NCI-H146 (cell line): ENCODE measurements around the gene ERP27.
A peak's percentile ranks its signal among the peaks of the same experiment; 100 is the strongest.

Experiments used
- DNase-seq: peaks from one replicate; lab custom pipeline; 2025; lab: John Stamatoyannopoulos, UW

ERP27 gene

GRCh38 chr12:14901228-14901562, 37.1 kb downstream of the ERP27 start:
- no peak for DNase-seq

GRCh38 chr12:14900521-14901227, 37.7 kb downstream of the ERP27 start:
- DNase-seq: no peak

GRCh38 chr12:14896521-14897169, 41.7 kb downstream of the ERP27 start:
- DNase-seq: no peak

DNA sequence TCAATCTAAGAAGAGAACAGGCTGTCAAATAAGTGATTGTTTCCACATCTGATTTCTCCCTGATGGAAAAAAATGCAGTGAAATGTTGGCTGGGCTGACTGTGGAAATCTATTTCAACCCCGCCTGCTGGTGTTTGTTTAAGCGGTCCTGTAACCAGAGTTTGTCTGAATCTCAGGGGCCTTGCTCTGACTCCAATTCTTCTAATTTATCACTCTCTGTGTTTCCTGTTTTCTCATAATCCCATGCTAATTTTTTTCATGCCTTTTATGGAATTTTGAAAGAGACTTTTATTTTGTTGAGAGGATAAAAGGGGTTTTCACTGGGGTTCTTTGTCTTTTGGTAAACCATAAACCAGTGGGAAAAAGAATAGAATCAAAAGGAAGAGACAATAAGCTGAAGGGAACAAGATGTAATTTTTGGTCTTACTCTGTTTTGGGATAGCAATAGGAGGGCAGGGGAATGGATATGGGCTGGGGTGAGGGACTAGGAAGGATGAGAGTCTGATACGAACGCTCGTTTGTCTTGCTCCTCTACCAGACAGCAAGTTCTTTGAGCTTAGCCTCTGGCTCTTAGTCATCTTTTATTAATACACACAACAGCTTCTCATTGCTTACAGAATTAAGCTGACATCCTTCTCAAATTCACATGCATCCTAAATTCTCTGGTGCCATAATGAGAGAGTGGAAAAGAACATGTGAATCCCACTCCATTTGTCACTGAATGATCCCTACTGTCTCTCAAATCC, 44.7 kb downstream of the ERP27 start:
- DNase-seq: no peak

DNA sequence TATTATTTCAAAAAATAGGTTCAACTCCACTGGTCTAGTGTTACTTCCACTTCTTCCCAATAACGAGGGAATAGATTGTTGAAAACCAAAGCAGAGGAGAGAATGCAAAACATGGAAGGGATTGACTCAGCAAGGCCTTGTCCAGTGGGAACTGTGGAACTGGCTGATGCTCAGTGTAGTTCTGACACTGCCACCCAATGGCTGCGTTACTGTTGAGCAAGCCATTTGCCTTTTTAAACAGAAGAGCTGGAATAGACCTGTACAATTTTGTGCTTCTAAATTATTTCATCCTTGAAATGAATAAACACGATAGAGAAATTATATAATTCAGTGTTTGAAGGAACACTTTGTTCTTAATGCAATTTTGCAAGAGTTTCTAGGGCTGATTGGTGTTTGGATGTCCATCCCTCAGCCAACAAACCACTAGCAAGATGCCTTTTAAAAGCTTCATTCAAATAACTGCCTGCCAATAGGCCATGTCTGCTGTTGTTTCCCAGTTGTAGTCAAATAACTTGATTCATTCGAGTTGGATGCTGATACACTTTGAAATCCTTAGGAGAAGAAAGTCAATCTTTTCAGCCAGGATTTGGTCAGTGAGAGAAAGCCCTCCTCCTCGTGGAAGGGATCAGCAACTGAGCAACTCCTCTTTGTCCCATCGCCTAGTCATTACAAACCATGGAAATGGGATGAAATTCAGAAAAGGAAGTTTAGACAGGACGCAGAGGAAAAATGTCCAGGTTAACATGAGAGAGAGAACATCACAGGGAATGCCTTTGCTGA, 45.4 kb downstream of the ERP27 start:
- no peak for DNase-seq

- no peak for DNase-seq
Measured at GRCh38 chr12:14890701-14891100, 47.6 kb downstream of the ERP27 start.

- peak; percentile 7 for DNase-seq
Measured at GRCh38 chr12:14886271-14886670, 52.1 kb downstream of the ERP27 start.

DNA sequence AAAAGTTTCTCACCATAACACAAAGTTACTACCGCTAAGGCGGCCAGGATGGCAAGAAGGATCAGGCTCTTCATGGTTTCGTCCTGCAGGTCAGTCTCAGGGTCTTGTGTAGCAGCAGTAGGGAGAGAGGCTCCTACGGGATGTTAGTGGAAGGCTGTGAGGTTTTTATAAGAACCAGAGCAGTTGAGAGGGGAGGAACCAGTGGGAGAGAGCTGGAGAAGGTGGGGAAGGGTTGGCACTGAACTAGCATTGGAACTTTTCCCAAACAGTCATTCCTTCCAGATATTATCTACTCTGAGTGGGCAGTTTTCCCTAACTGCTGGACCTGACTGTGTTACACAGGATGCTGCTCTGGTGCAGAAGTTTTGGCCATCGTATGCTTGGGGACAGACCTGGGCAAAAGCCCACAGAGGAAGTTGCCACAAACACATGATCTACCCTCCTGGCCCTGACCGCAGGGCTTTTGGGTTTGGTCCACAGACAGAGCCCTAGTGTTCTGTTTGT, 52.6 kb downstream of the ERP27 start, which contains the start of gene MGP:
MGP (minus strand) TSS at position 137 of the 504 bp plus-strand sequence; CDS start at position 74, 63 bp downstream.
- DNase-seq: no peak

GRCh38 chr12:14884458-14884878, 53.9 kb downstream of the ERP27 start:
- DNase-seq: no peak

DNA sequence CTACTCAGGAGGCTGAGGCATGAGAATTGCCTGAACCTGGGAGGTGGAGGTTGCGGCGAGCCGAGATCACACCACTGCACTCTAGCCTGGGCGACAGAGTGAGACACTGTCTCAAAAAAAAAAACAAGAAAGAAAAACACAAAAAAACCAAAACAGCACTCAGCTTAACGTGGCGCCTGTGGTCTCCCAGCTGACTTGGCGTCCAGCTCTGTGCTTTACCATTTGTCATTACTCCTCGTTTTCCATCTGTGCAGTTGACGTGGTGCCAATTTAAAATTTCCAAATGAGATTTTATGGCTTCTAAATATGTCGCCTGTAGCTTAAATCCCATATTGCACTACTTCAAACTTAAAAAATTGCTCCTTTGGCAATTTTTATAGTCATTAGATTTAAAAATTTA, 54.7 kb downstream of the ERP27 start:
- DNase-seq: no peak

DNA sequence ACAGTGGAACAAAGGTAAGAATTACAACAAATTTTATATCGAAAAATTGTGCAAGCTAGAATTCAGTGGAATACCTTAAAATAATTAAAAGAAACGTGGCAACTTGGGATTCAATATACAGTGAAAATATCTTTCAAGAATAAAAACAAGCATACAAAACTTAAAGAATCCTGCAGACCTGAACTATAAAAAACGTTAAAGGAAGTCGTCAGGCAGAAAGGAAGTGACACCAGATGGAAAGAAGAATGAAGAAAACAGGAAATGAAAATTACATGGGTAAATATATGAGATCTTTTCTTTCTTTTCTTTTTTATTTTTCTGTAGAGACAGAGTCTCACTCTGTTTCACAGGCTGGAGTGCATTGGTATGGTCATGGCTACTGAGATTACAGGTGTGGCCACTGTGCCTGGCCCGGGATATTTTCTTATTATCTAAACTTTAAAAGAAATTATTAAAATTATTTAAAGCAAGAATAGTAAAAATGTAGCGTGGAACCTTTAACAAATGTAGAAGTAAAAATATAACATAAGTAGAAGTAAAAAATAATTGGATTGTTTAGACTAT, 57.4 kb downstream of the ERP27 start:
- DNase-seq: no peak

DNA sequence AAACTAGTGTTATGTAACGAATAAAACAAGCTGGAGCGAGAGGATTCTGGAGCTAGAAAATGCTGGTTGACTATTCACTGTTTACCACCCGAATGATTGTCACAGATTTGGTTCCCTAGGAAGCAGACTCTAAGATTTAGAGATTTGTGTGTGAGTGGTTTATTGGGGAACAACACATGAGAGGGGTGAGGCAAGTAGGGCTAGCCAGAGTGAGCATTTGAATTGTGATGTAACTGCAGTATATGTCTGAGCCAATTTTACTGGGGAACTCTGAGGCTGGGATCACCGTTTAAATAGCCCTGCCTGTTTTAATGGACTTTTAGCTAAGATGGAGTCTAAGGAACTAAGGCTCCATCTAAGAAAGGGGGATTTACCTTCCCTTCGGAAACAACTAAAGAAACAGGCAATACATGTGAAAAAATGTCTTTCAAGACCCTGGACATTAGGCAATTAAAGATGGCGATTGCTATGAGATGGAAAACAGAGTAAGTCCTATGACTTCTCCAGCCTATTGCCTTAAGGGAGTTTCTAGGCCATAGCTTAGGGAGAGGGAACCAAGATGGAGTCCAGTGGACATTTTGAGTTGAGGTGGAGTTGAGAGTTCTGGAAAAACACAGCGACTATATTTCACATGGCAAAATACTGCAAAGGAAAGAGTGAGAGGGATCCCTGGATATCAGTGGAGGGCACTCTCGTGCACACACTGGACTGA, 59.0 kb downstream of the ERP27 start:
- no peak for DNase-seq

- DNase-seq: no peak
Measured at GRCh38 chr12:14878488-14878887, 59.8 kb downstream of the ERP27 start.

- no peak for DNase-seq
Measured at GRCh38 chr12:14876833-14877232, 61.5 kb downstream of the ERP27 start.

GRCh38 chr12:14874882-14875281, 63.5 kb downstream of the ERP27 start:
- DNase-seq: no peak

DNA sequence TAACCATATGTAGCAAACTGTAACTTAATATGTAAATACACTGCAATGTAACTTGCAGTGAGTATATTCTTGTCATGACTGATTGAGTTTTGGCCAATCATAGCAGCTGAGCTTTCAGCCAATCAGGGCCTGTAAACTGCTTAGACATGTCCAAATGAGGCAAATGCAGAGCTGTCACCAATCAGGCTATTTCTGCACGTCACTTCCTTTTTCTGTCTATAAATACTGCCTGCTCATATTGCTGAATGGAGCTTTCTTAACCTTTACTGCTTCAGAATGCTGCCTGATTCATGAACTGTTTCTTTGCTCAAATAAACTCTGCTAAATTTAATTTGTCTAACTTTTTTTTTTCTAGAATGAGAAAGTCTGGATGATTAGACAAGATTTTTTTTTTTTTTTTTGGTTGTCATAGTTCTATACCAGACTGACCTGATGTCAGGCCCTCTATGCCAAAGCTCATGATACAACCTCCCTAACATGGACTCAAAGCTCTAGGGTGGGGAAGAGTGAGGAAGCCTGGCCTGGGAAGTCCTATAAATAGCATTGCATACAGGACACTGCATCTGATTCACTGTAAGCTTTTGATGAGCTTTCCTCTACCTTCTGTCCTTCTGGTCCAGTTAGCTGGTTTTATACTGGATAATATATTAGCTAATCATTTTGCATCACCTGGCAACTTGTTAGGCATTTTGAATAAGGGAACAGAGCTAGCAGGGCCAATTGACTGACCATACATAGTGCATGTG, 64.7 kb downstream of the ERP27 start:
- no peak for DNase-seq

GRCh38 chr12:14871886-14872285, 66.5 kb downstream of the ERP27 start:
- no peak for DNase-seq

DNA sequence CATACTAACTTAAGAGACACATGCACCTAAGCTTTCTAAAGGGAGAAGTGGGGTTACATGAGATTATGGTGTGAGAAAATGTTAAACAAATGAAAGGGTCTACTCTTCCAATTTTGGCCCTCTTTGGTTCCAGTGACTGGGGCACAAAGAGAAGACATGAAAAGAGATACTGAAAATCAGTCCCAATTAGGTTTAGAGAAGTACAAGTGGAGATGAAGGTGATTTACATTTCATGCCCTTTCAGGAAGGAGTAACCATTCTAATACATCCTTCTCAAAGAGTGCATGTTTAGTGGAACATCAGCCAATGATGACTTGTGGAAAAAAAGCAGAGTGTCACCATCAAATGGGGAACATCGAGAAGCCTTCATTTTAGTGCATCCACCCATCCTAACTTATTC, 67.1 kb downstream of the ERP27 start:
- DNase-seq: no peak

GRCh38 chr12:14868916-14869506, 69.3 kb downstream of the ERP27 start:
- DNase-seq: no peak
